ENCODE measurements around the gene RUBCN.

GRCh38 chr3:197682713-197683112, 54.0 kb downstream of the RUBCN start:
- TF ChIP-seq, protein P1, sequence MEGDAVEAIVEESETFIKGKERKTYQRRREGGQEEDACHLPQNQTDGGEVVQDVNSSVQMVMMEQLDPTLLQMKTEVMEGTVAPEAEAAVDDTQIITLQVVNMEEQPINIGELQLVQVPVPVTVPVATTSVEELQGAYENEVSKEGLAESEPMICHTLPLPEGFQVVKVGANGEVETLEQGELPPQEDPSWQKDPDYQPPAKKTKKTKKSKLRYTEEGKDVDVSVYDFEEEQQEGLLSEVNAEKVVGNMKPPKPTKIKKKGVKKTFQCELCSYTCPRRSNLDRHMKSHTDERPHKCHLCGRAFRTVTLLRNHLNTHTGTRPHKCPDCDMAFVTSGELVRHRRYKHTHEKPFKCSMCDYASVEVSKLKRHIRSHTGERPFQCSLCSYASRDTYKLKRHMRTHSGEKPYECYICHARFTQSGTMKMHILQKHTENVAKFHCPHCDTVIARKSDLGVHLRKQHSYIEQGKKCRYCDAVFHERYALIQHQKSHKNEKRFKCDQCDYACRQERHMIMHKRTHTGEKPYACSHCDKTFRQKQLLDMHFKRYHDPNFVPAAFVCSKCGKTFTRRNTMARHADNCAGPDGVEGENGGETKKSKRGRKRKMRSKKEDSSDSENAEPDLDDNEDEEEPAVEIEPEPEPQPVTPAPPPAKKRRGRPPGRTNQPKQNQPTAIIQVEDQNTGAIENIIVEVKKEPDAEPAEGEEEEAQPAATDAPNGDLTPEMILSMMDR (IDR thresholded peaks at IDR 0.05; ENCODE audit: low read depth, low read length, poor library complexity, severe bottlenecking) = no peak
- no peak for TF ChIP-seq EZH2phosphoT487 (IDR thresholded peaks at IDR 0.05; ENCODE audit: borderline replicate concordance, low read length)

Measured in DOHH2 (cell line).